ENCODE measurements around the gene LPIN1. TPM values are rescaled to one million over a fixed set of nuclear protein-coding genes. Genes with fewer than 3 reads are reported as not detected.

Gene LPIN1
- total and polyA plus RNA-seq, 2 experiments from 2014 or later = 34.5 to 35.3 TPM

- no peak for TF ChIP-seq CTCF (IDR thresholded peaks at IDR 0.05; ENCODE audit: poor library complexity)
- no peak for TF ChIP-seq EZH2phosphoT487 (IDR thresholded peaks at IDR 0.05; ENCODE audit: low read depth, severe bottlenecking, unreplicated experiment)
- TF ChIP-seq EZH2 (IDR thresholded peaks at IDR 0.05; ENCODE audit: borderline replicate concordance) = no peak
- no peaks in the 10 kb centered on the region for H3K4me1 ChIP-seq (ENCODE audit: insufficient read depth)
- H2AFZ ChIP-seq = no peak overlapping the region
- H3K4me2 ChIP-seq = no peak overlapping the region
- no peaks in the 10 kb centered on the region for H4K20me1 ChIP-seq (ENCODE audit: insufficient read depth, poor library complexity, severe bottlenecking)
- H3K9me2 ChIP-seq (replicated peaks; ENCODE audit: insufficient read depth) = no peaks in the 10 kb centered on the region
- H3K79me2 ChIP-seq = no peaks in the 10 kb centered on the region
- H3K27me3 ChIP-seq = peaks cover 5% of the 10 kb centered on the region
- no peak overlapping the region for H3K4me3 ChIP-seq
- no peaks in the 10 kb centered on the region for H3K36me3 ChIP-seq (replicated peaks; ENCODE audit: insufficient read depth, low read depth)
- H3K9me3 ChIP-seq (ENCODE audit: low read depth) = no peaks in the 10 kb centered on the region
- DNase-seq (ENCODE audit: low spot score) = no peak
- no peak overlapping the region for H3K27ac ChIP-seq
- WGBS (ENCODE audit: low lambda C conversion rate, missing lambda C conversion rate) = 93% methylated on average over 7 of the region's 7 CpGs
Observed at GRCh38 chr2:11863103-11863502, 116.7 kb downstream of the LPIN1 start.

GRCh38 chr2:11863513-11864328 lies 117.3 kb downstream of the LPIN1 start:
- Histone ChIP-seq H3K27ac (peak overlapping the region; percentile 55), H3K4me3 (no peak overlapping the region), H3K9me3 (ENCODE audit: low read depth) (no peaks in the 10 kb centered on the region), H3K79me2 (no peaks in the 10 kb centered on the region), H3K27me3 (peaks cover 5% of the 10 kb centered on the region), H2AFZ (no peak overlapping the region), H3K9me2 (replicated peaks; ENCODE audit: insufficient read depth) (no peaks in the 10 kb centered on the region), H3K4me2 (peak overlapping the region; percentile 66), H4K20me1 (ENCODE audit: insufficient read depth, poor library complexity, severe bottlenecking) (no peaks in the 10 kb centered on the region), H3K4me1 (ENCODE audit: insufficient read depth) (no peaks in the 10 kb centered on the region), H3K36me3 (replicated peaks; ENCODE audit: insufficient read depth, low read depth) (no peaks in the 10 kb centered on the region)
- WGBS (ENCODE audit: low lambda C conversion rate, missing lambda C conversion rate) = 16% methylated on average over 9 of the region's 12 CpGs
- TF ChIP-seq CTCF (IDR thresholded peaks at IDR 0.05; ENCODE audit: poor library complexity) = peak; percentile 97
- TF ChIP-seq EZH2phosphoT487 (IDR thresholded peaks at IDR 0.05; ENCODE audit: low read depth, severe bottlenecking, unreplicated experiment) = no peak
- peak; percentile 92 for DNase-seq (ENCODE audit: low spot score)

- no peaks in the 10 kb centered on the region for H3K36me3 ChIP-seq (replicated peaks; ENCODE audit: insufficient read depth, low read depth)
- no peak overlapping the region for H3K27ac ChIP-seq
Observed at GRCh38 chr2:11864724-11865123, 118.3 kb downstream of the LPIN1 start.

More at GRCh38 chr2:11864724-11865123, 118.3 kb downstream of the LPIN1 start:
- no peaks in the 10 kb centered on the region for H3K4me1 ChIP-seq (ENCODE audit: insufficient read depth)
- H3K9me2 ChIP-seq (replicated peaks; ENCODE audit: insufficient read depth) = no peaks in the 10 kb centered on the region
- DNase-seq (ENCODE audit: low spot score) = no peak
- no peak overlapping the region for H3K4me2 ChIP-seq
- TF ChIP-seq CTCF (IDR thresholded peaks at IDR 0.05; ENCODE audit: poor library complexity) (no peak), EZH2phosphoT487 (IDR thresholded peaks at IDR 0.05; ENCODE audit: low read depth, severe bottlenecking, unreplicated experiment) (no peak), EZH2 (IDR thresholded peaks at IDR 0.05; ENCODE audit: borderline replicate concordance) (no peak)
- no peak overlapping the region for H3K4me3 ChIP-seq
- H3K9me3 ChIP-seq (ENCODE audit: low read depth) = no peaks in the 10 kb centered on the region
- no peaks in the 10 kb centered on the region for H4K20me1 ChIP-seq (ENCODE audit: insufficient read depth, poor library complexity, severe bottlenecking)
- H3K79me2 ChIP-seq = no peaks in the 10 kb centered on the region
- no peak overlapping the region for H2AFZ ChIP-seq
- H3K27me3 ChIP-seq = peaks cover 5% of the 10 kb centered on the region
- WGBS (ENCODE audit: low lambda C conversion rate, missing lambda C conversion rate) = 93% methylated on average over 8 of the region's 8 CpGs
